Endothelial cell of umbilical vein (primary cell): ENCODE results near the gene GATA1. TPM values are rescaled to one million over a fixed set of nuclear protein-coding genes. Genes with fewer than 3 reads are reported as not detected.

ENCODE experiments used
- BruUV-seq: library from RNA; stranded (reverse); fragments of 400-500 nt; replicated peaks from 2 replicates; lab custom pipeline; 2021; lab: Mats Ljungman, UMichigan
- CTCF ChIA-PET: fragments of 300-600, 350-600 bp; sonication (Branson Sonifier 250); formaldehyde crosslinking; loops from one replicate; lab custom pipeline; 2021; ENCODE audit warnings: antibody characterized with exemption, inconsistent platforms; lab: Charles Lee
- POLR2A ChIA-PET: fragments of 300-600, 350-600 bp; sonication (Branson Sonifier 250); formaldehyde crosslinking; loops from one replicate; lab custom pipeline; 2021; ENCODE audit warnings: antibody characterized with exemption, inconsistent platforms; lab: Charles Lee
- DNase-seq: peaks from one replicate; pipeline ENCODE4 v3.0.0-alpha.2; 2011; ENCODE audit warnings: low read depth, low spot score
- FAIRE-seq: peaks from 2 replicates; lab custom pipeline; 2011; peaks lifted over from hg19 to GRCh38; lab: Jason Lieb, UNC
- H2AFZ ChIP-seq: 2 replicates; pipeline ENCODE4 v1.6.0; 2012; ENCODE audit warnings: low read depth, low read length, control low read depth, inconsistent platforms
- H3K27ac ChIP-seq: 2 replicates; pipeline ENCODE4 v1.5.1; 2011; ENCODE audit warnings: low read depth, mild to moderate bottlenecking, control low read depth, low read length, moderate library complexity; ENCODE audit not compliant: insufficient read depth
- H3K27me3 ChIP-seq, 2 experiments: 2 replicates each; pipeline versions ENCODE4 v1.6.0 to v1.6.1; 2011; ENCODE audit warnings: low read length in 2 of 2, mixed read lengths in 1 of 2; ENCODE audit not compliant: control insufficient read depth in 2 of 2, insufficient read depth in 2 of 2
- H3K36me3 ChIP-seq, 2 experiments: 2 replicates in 1 of 2; 3 replicates in 1 of 2; pipeline ENCODE4 v1.5.1; 2011; ENCODE audit warnings: low read length in 2 of 2, mild to moderate bottlenecking in 1 of 2, moderate library complexity in 1 of 2; ENCODE audit not compliant: control insufficient read depth in 2 of 2, insufficient read depth in 2 of 2; ENCODE audit errors: extremely low read depth in 1 of 2
- H3K4me1 ChIP-seq: 3 replicates; pipeline ENCODE4 v1.5.1; 2011; ENCODE audit warnings: mild to moderate bottlenecking, low read length; ENCODE audit not compliant: control insufficient read depth, insufficient read depth; ENCODE audit errors: extremely low read depth
- H3K4me2 ChIP-seq: 2 replicates; pipeline ENCODE4 v1.6.1; 2011; ENCODE audit warnings: low read length, control low read depth, mixed read lengths; ENCODE audit not compliant: insufficient read depth
- H3K4me3 ChIP-seq, 3 experiments: fragments of 200-600 bp in 1 of 3; sonication (generic), shearing (Covaris generic) in 1 of 3; replicated peaks in 1 of 3; 2 replicates each; pipeline ENCODE4 v1.5.1; 2011 to 2016; ENCODE audit warnings: control low read depth in 3 of 3, low read length in 3 of 3, mild to moderate bottlenecking in 2 of 3, inconsistent platforms in 1 of 3, low read depth in 1 of 3, moderate library complexity in 1 of 3; ENCODE audit not compliant: insufficient read depth in 1 of 3
- H3K79me2 ChIP-seq: 2 replicates; pipeline ENCODE4 v1.6.0; 2012; ENCODE audit warnings: low read length, inconsistent platforms; ENCODE audit not compliant: control insufficient read depth, insufficient read depth
- H3K9ac ChIP-seq: replicated peaks from 2 replicates; pipeline ENCODE3; 2011; ENCODE audit warnings: low read length, control low read depth; ENCODE audit not compliant: insufficient read depth; ENCODE audit errors: extremely low read depth
- H3K9me1 ChIP-seq: replicated peaks from 3 replicates; pipeline ENCODE4 v1.6.0; 2011; ENCODE audit warnings: mild to moderate bottlenecking, low read length; ENCODE audit not compliant: control insufficient read depth, insufficient read depth; ENCODE audit errors: extremely low read depth
- H3K9me3 ChIP-seq: replicated peaks from 2 replicates; pipeline ENCODE4 v1.5.1; 2012; ENCODE audit warnings: low read length, inconsistent platforms; ENCODE audit not compliant: control insufficient read depth, insufficient read depth
- H4K20me1 ChIP-seq: replicated peaks from 2 replicates; pipeline ENCODE3; 2011; ENCODE audit warnings: mild to moderate bottlenecking, low read length; ENCODE audit not compliant: control insufficient read depth, insufficient read depth; ENCODE audit errors: extremely low read depth
- CTCF ChIP-seq, 2 donors: IDR thresholded peaks; 1 replicate in 1 of 2; 2 replicates in 1 of 2; pipeline ENCODE4 v1.5.1; 2011; ENCODE audit warnings: low read length in 2 of 2, mild to moderate bottlenecking in 2 of 2, moderate library complexity in 2 of 2, control low read depth in 1 of 2, inconsistent platforms in 1 of 2, low read depth in 1 of 2; ENCODE audit not compliant: insufficient read depth in 1 of 2; ENCODE audit errors: extremely low read depth in 1 of 2
- EZH2 ChIP-seq: IDR thresholded peaks from 2 replicates; pipeline ENCODE4 v1.6.1; 2012; ENCODE audit warnings: borderline replicate concordance, low read depth, mild to moderate bottlenecking, moderate library complexity, low read length, inconsistent platforms; ENCODE audit not compliant: severe bottlenecking
- FOS ChIP-seq: IDR thresholded peaks from 2 replicates; pipeline ENCODE4 v1.6.1; 2011; ENCODE audit warnings: mild to moderate bottlenecking, low read length, moderate library complexity, borderline replicate concordance; ENCODE audit not compliant: insufficient read depth
- GATA2 ChIP-seq: IDR thresholded peaks from 2 replicates; pipeline ENCODE4 v1.7.0; 2011; ENCODE audit warnings: low read depth, mild to moderate bottlenecking, moderate library complexity, mixed read lengths, low read length; ENCODE audit not compliant: insufficient read length, insufficient read depth
- JUN ChIP-seq: IDR thresholded peaks from 2 replicates; pipeline ENCODE4 v1.6.1; 2011; ENCODE audit warnings: borderline replicate concordance, low read depth; ENCODE audit not compliant: insufficient read length, insufficient read depth
- MAX ChIP-seq: IDR thresholded peaks from 2 replicates; pipeline ENCODE4 v1.6.1; 2011; ENCODE audit not compliant: insufficient read depth, insufficient read length
- MYC ChIP-seq: IDR thresholded peaks from one replicate; pipeline ENCODE4 v1.6.1; 2011; ENCODE audit warnings: mild to moderate bottlenecking, low read depth, low read length
- POLR2A ChIP-seq: IDR thresholded peaks from 2 replicates; pipeline ENCODE4 v1.6.1; 2012; ENCODE audit warnings: low read depth, mild to moderate bottlenecking, control low read depth, low read length
- POLR2AphosphoS5 ChIP-seq: IDR thresholded peaks from 2 replicates; pipeline ENCODE4 v1.6.1; 2012; ENCODE audit warnings: low read depth, mild to moderate bottlenecking, control low read depth, low read length, moderate library complexity; ENCODE audit not compliant: insufficient read depth
- dilution Hi-C: fragments of 300-500 bp; cut with MboI; formaldehyde crosslinking; loops from one replicate; pipeline ENCODE4 v1.15.0; 2019; ENCODE audit warnings: low sequenced_read_pairs; ENCODE audit not compliant: extremely low pct_ligation_motif_present
- intact Hi-C: fragments of 100-400 bp; cut with micrococcal nuclease; formaldehyde crosslinking; loops from one replicate; pipeline ENCODE4 v1.10.0; 2022
- polyA plus RNA-seq, 4 experiments: library from polyadenylated mRNA; depleted of rRNA in 3 of 4; stranded (reverse) in 3 of 4; unstranded in 1 of 4; fragments of >200 nt; gene quantifications; 2 replicates each; pipeline versions ENCODE4 v1.2.1 to v1.2.3, GENCODE V29; 2011 to 2012; ENCODE audit warnings: missing spikeins in 1 of 4
- total RNA-seq: library from RNA; stranded (reverse); gene quantifications from 2 replicates; pipeline ENCODE4 v1.2.3, GENCODE V29; 2021

GATA1 gene
- total and polyA plus RNA-seq, 2 donors (not counting 3 experiments of a cell fraction or from before 2014, with no cell fraction given) = not detected

- Histone ChIP-seq H3K79me2 (no peaks in the 10 kb centered on the region), H3K9ac (no peak overlapping the region), H3K9me3 (no peaks in the 10 kb centered on the region), H3K27me3 (no peaks in the 10 kb centered on the region), H3K4me1 (no peaks in the 10 kb centered on the region), H2AFZ (no peak overlapping the region), H3K9me1 (no peaks in the 10 kb centered on the region), H3K27ac (no peak overlapping the region), H3K4me3 (no peak overlapping the region), H3K4me2 (no peak overlapping the region), H3K36me3 (no peaks in the 10 kb centered on the region), H4K20me1 (no peaks in the 10 kb centered on the region)
- intact Hi-C loops = no loop called here
- TF ChIP-seq FOS (no peak), POLR2A (no peak), MYC (no peak), CTCF (IDR thresholded peaks at IDR 0.05; ENCODE audit: extremely low read depth in 1 of 2, insufficient read depth in 1 of 2, low read depth in 1 of 2, low read length in 2 of 2) (no peak), EZH2 (no peak), POLR2AphosphoS5 (no peak), MAX (no peak), JUN (no peak), GATA2 (no peak)
- no peak for FAIRE-seq
- POLR2A ChIA-PET = no interaction called here
- CTCF ChIA-PET = no interaction called here
- no TSS peak for BruUV-seq
- no peak for DNase-seq
- dilution Hi-C loops = no loop called here
Observed at GRCh38 chrX:48785540-48786214, 713 bp upstream of the GATA1 start.
